C4-2B (cell line): Measurements from ENCODE around the gene WDR87.

ENCODE experiments used
- CTCF ChIP-seq: fragments of 450-650 bp; conservative IDR thresholded peaks from 2 replicates; pipeline ENCODE4 v1.5.1; 2017; ENCODE audit warnings: mild to moderate bottlenecking
- ZFX ChIP-seq: fragments of 450-650 bp; IDR thresholded peaks from 2 replicates; pipeline ENCODE4 v1.6.1; 2017

DNA sequence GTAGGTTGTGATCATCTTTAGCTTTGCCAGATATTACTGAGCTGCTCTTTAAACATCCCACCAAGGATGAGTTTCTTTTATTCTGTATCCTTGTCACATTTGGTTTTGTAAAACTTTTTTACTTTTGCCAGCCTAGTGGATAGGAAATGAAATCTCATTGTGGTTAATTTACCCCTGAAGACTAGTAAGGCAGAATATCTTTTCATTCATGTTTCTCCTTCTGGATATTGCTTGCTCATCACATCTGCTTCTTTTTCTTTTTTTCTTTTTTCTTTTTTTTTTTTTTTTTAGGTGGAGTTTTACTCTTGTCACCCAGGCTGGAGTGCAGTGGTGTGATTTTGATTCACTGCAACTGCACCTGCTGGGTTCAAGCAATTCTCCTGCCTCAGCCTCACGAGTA lies 32.0 kb upstream of the WDR87 start:
- TF ChIP-seq CTCF (no peak), ZFX (no peak)
